SH-SY5Y (cell line): ENCODE results near the gene P2RY8.

Experiments
- GATA2 ChIP-seq: IDR thresholded peaks from 2 replicates; pipeline ENCODE4 v1.6.1; 2011; ENCODE audit warnings: mild to moderate bottlenecking, low read depth, low read length
- GATA3 ChIP-seq: IDR thresholded peaks from 2 replicates; pipeline ENCODE4 v1.6.1; 2011; ENCODE audit warnings: low read depth, mild to moderate bottlenecking, low read length, moderate library complexity

GRCh38 chrX:1451661-1452515 lies 85.1 kb downstream of the P2RY8 start:
- no peak for TF ChIP-seq GATA2
- TF ChIP-seq GATA3: no peak
